GM19463 (cell line): Measurements from ENCODE around the gene ARSB.

Experiments
- ATAC-seq: cut with Tn5 transposase; IDR thresholded peaks from one replicate; pipeline ENCODE4 v1.9.1; 2021; ENCODE audit warnings: mild to moderate bottlenecking, moderate library complexity; ENCODE audit not compliant: unreplicated experiment

ARSB gene

DNA sequence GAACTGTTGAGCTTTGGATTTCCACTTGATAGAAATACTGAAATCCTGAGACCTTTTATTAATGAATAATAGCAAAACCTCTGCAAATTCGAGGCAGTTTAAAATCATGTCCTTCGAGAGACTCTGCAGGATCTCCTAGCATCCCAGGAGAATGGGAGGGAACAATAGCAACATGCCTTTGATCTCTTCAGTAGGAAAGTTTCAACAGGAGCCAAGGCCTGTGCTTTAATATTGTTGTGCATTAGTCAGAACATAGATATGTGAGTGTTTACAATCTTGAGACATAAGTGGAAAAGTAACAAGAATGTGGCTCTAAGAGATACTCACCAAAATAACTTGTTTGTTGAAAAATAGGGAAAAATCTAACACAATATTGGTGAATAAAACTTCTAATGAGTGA is 253.2 kb downstream of the ARSB start:
- ATAC-seq = no peak

DNA sequence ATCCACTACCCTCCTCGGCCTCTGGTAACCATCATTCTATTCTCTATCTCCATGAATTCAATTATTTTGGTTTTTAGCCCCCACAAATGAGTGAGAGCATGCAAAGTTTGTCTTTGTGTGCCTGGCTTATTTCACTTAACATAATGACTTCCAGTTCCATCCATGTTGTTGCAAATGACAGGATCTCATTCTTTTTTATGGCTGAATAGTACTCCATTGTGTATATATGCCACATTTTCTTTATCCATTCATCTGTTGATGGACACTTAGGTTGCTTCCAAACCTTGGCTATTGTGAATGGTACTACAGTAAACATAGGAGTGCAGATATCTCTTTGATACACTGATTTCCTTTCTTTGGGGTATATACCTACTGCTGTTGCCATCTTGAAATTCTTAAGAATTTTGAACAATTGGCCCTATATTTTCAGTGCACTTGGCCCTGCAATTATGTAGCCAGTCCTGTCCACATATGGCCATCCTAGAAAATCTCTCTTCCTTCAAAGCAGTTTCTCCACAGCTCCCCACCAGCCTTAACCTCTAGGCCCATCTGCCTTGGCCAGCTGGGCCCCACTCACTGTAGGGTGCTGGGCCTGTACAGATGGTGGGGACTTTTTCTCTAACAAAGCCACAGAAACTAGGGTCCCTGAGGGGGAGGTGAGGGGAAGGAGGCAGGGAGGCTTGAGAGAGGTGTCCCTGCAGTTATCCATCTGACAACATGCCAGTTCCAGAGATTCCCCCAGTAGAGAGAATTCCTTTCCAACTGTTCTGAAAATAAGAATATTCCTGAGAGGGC is 254.6 kb downstream of the ARSB start:
- no peak for ATAC-seq

DNA sequence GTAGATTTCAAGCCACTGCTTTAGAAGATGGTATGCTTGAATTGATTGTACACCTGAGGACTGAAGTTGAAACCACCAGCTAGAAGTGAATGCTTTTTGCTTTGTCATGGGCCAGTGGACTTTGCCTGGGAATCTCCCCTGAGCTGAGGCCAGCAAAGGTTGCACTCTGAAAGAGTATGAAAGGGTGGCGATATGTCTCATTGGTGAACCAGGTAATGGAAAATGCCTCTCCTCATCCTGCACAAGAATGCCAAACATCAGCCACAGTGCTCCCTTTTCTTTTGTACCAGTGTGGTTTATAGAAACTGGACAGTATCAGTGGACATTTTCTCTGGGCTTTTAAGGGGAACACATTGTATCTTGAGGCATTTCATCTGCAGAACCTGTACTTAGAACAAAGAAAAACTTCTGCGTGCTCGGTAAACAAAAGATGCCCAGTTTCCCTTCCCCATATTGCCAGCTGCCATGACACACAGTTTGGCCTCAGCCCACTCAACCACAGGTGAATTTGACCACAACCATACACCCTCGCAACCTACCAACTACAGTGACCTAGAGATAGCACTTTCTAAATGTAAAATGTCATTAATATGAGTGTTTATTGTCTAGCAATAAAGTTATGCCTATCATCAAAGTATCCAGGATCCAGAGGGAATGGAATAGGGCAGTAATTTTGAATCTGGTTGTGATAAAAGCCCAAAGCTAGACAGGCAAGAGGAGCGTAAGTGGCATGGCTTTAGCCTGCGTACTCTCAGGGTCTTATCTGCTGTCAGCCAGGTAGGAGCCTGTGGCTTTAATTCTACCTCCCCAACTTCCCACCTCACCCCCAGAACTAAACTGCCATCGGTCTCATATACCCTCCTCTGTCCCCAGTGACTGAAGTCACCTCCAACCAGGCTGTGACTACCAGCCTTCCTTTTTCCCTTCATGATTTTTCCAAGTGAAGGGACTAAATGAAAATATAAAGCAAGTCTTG is 257.0 kb downstream of the ARSB start:
- peak; percentile 80 for ATAC-seq
